ENCODE results near the gene DNAJB1. TPM values are rescaled to one million over a fixed set of nuclear protein-coding genes. Genes with fewer than 3 reads are reported as not detected.

DNAJB1 gene
- total RNA-seq, 4 donors from 2014 or later: 45.9 to 104 (median 66.3) TPM

- TF ChIP-seq CTCF (IDR thresholded peaks at IDR 0.05; ENCODE audit: low read depth): no peak
Observed at GRCh38 chr19:14474827-14475226, 43.4 kb downstream of the DNAJB1 start.

- TF ChIP-seq CTCF (IDR thresholded peaks at IDR 0.05; ENCODE audit: low read depth): no peak
Observed at GRCh38 chr19:14473978-14474578, 44.1 kb downstream of the DNAJB1 start.

- TF ChIP-seq CTCF (IDR thresholded peaks at IDR 0.05; ENCODE audit: low read depth): no peak
Observed at GRCh38 chr19:14473073-14473977, 44.9 kb downstream of the DNAJB1 start.

- TF ChIP-seq CTCF (IDR thresholded peaks at IDR 0.05; ENCODE audit: low read depth): no peak
Observed at GRCh38 chr19:14472202-14472938, 45.8 kb downstream of the DNAJB1 start.

GRCh38 chr19:14471436-14472187 lies 46.6 kb downstream of the DNAJB1 start:
- no peak for TF ChIP-seq CTCF (IDR thresholded peaks at IDR 0.05; ENCODE audit: low read depth)

- no peak for TF ChIP-seq CTCF (IDR thresholded peaks at IDR 0.05; ENCODE audit: low read depth)
Observed at GRCh38 chr19:14470031-14470876, 47.9 kb downstream of the DNAJB1 start.
